Breast epithelium (tissue), 4 donors: ENCODE data around the gene TDG. TPM values are rescaled to one million over a fixed set of nuclear protein-coding genes. Genes with fewer than 3 reads are reported as not detected.

Source experiments
- DNase-seq, 2 donors: peaks; one replicate each; pipeline ENCODE4 v3.0.0-alpha.2; 2019; ENCODE audit warnings: low spot score in 2 of 2
- H3K27ac ChIP-seq, 2 donors: fragments of 200-600 bp; sonication (generic) in 1 of 2; one replicate each; pipeline ENCODE4 v1.5.1; 2016 to 2019; ENCODE audit warnings: mild to moderate bottlenecking in 1 of 2
- H3K27me3 ChIP-seq, 2 donors: fragments of 200-600 bp; sonication (generic) in 1 of 2; one replicate each; pipeline versions ENCODE4 v1.5.1 to v1.6.0; 2017 to 2019; ENCODE audit warnings: control low read depth in 1 of 2, mild to moderate bottlenecking in 1 of 2
- H3K36me3 ChIP-seq: fragments of 200-600 bp; one replicate; pipeline ENCODE4 v1.5.1; 2019
- H3K4me1 ChIP-seq, 2 donors: fragments of 200-600 bp; sonication (generic); one replicate each; pipeline ENCODE4 v1.5.1; 2016 to 2019; ENCODE audit warnings: control low read depth in 1 of 2
- H3K4me3 ChIP-seq, 3 donors: fragments of 200-600 bp; sonication (generic); 1 replicate in 2 of 3; 2 replicates in 1 of 3; pipeline ENCODE4 v1.5.1; 2016 to 2019; ENCODE audit warnings: mild to moderate bottlenecking in 3 of 3, moderate library complexity in 2 of 3
- H3K9me3 ChIP-seq, 2 donors: fragments of 200-600 bp; sonication (generic) in 1 of 2; one replicate each; pipeline ENCODE4 v1.5.1; 2016 to 2019; ENCODE audit warnings: control low read depth in 1 of 2
- CTCF ChIP-seq, 3 donors: fragments of 450-650 bp; IDR thresholded peaks; one replicate each; pipeline ENCODE4 v1.5.1; 2016 to 2017; ENCODE audit warnings: antibody characterized with exemption in 3 of 3, mild to moderate bottlenecking in 3 of 3, moderate library complexity in 3 of 3
- POLR2A ChIP-seq: fragments of 450-650 bp; IDR thresholded peaks from one replicate; pipeline ENCODE4 v1.6.1; 2016; ENCODE audit warnings: antibody characterized with exemption, mild to moderate bottlenecking, moderate library complexity
- POLR2AphosphoS5 ChIP-seq, 3 donors: sonication (generic); formaldehyde crosslinking; IDR thresholded peaks; one replicate each; pipeline ENCODE4 v1.6.1; 2017; ENCODE audit warnings: antibody characterized with exemption in 3 of 3
- intact Hi-C: fragments of 100-400 bp; cut with DNase I; formaldehyde crosslinking; loops from one replicate; pipeline ENCODE4 v1.15.1; 2023; ENCODE audit warnings: low total_unique reads
- total RNA-seq, 3 donors: library from RNA; depleted of rRNA; stranded (reverse); fragments of >200 nt; gene quantifications; one replicate each; pipeline ENCODE4 v1.1.0, GENCODE V29; 2016

Gene TDG
- total RNA-seq, 3 donors from 2014 or later = 14.4 to 37.5 (median 29.8) TPM

DNA sequence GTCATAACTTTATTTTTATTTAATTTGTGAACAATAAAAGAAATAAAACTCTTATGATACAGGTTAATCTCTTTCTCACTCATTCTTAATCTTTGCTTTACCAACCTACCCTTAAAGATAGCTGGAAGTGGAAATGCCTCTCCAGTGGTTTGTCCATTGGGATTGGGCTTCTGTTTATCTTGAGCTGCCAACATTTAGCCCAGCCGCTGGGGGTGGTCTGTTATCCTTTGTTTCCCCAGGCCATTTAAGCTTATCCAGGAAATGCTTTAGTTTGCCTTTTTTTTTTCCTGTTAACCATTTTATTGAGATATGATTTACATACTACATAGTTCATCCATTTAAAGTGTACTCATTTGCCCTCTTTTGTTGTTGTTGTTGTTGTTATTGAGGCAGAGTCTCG, 8.2 kb downstream of the TDG start:
- Histone ChIP-seq H3K27ac (no peak overlapping the region), H3K4me3 (no peak overlapping the region), H3K27me3 (no peaks in the 10 kb centered on the region), H3K9me3 (no peaks in the 10 kb centered on the region), H3K4me1 (no peaks in the 10 kb centered on the region), H3K36me3 (no peaks in the 10 kb centered on the region)
- DNase-seq = no peak
- intact Hi-C loops = no loop called here
- TF ChIP-seq CTCF (IDR thresholded peaks at IDR 0.05) (no peak), POLR2A (no peak), POLR2AphosphoS5 (IDR thresholded peaks at IDR 0.05) (no peak)

GRCh38 chr12:103975368-103975767, 9.7 kb downstream of the TDG start:
- TF ChIP-seq POLR2A = no peak
- no peak for TF ChIP-seq CTCF (IDR thresholded peaks at IDR 0.05)
- TF ChIP-seq POLR2AphosphoS5 (IDR thresholded peaks at IDR 0.05) = no peak
- Histone ChIP-seq H3K4me1 (no peaks in the 10 kb centered on the region), H3K27me3 (no peaks in the 10 kb centered on the region), H3K9me3 (no peaks in the 10 kb centered on the region), H3K27ac (no peak overlapping the region), H3K4me3 (no peak overlapping the region), H3K36me3 (no peaks in the 10 kb centered on the region)
- DNase-seq = no peak
- intact Hi-C loops = no loop called here

- intact Hi-C loops = no loop called here
- H3K4me3 ChIP-seq = no peak overlapping the region
- H3K36me3 ChIP-seq = no peaks in the 10 kb centered on the region
- no peak for DNase-seq
- H3K4me1 ChIP-seq = no peaks in the 10 kb centered on the region
- no peaks in the 10 kb centered on the region for H3K27me3 ChIP-seq
- no peak for TF ChIP-seq CTCF (IDR thresholded peaks at IDR 0.05)
- TF ChIP-seq POLR2AphosphoS5 (IDR thresholded peaks at IDR 0.05) = no peak
- TF ChIP-seq POLR2A = no peak
- no peak overlapping the region for H3K27ac ChIP-seq
- H3K9me3 ChIP-seq = no peaks in the 10 kb centered on the region
These were observed 12.8 kb downstream of the TDG start for GRCh38 chr12:103978384-103978982.

DNA sequence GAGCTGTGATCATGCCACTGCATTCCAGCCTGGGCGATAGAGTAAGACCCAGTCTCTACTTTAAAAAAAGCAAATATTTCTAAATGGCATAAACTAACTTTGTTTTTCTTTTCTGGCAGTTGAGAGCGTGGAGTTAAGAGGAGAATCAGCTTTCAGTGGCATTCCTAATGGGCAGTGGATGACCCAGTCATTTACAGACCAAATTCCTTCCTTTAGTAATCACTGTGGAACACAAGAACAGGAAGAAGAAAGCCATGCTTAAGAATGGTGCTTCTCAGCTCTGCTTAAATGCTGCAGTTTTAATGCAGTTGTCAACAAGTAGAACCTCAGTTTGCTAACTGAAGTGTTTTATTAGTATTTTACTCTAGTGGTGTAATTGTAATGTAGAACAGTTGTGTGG, 21.2 kb downstream of the TDG start:
- no peak for DNase-seq
- Histone ChIP-seq H3K27me3 (no peaks in the 10 kb centered on the region), H3K4me1 (no peaks in the 10 kb centered on the region), H3K36me3 (no peaks in the 10 kb centered on the region), H3K9me3 (no peaks in the 10 kb centered on the region), H3K4me3 (no peak overlapping the region), H3K27ac (no peak overlapping the region)
- intact Hi-C loops = no loop called here
- TF ChIP-seq CTCF (IDR thresholded peaks at IDR 0.05) = no peak
- TF ChIP-seq POLR2AphosphoS5 (IDR thresholded peaks at IDR 0.05) = no peak
- no peak for TF ChIP-seq POLR2A

GRCh38 chr12:103994235-103994634, 28.6 kb downstream of the TDG start:
- Histone ChIP-seq H3K27ac (no peak overlapping the region), H3K4me3 (no peak overlapping the region), H3K4me1 (no peaks in the 10 kb centered on the region), H3K9me3 (no peaks in the 10 kb centered on the region), H3K36me3 (no peaks in the 10 kb centered on the region), H3K27me3 (no peaks in the 10 kb centered on the region)
- no peak for DNase-seq
- TF ChIP-seq POLR2AphosphoS5 (IDR thresholded peaks at IDR 0.05) (no peak), POLR2A (no peak), CTCF (IDR thresholded peaks at IDR 0.05) (no peak)
- intact Hi-C loops = no loop called here
